ENCODE data around the gene LRRC52.

GRCh38 chr1:165573787-165574186 lies 30.0 kb downstream of the LRRC52 start:
- TF ChIP-seq, protein P1, sequence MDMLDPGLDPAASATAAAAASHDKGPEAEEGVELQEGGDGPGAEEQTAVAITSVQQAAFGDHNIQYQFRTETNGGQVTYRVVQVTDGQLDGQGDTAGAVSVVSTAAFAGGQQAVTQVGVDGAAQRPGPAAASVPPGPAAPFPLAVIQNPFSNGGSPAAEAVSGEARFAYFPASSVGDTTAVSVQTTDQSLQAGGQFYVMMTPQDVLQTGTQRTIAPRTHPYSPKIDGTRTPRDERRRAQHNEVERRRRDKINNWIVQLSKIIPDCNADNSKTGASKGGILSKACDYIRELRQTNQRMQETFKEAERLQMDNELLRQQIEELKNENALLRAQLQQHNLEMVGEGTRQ (IDR thresholded peaks at IDR 0.05; ENCODE audit: borderline replicate concordance, low read depth, low read length): no peak
- TF ChIP-seq, protein P2, sequence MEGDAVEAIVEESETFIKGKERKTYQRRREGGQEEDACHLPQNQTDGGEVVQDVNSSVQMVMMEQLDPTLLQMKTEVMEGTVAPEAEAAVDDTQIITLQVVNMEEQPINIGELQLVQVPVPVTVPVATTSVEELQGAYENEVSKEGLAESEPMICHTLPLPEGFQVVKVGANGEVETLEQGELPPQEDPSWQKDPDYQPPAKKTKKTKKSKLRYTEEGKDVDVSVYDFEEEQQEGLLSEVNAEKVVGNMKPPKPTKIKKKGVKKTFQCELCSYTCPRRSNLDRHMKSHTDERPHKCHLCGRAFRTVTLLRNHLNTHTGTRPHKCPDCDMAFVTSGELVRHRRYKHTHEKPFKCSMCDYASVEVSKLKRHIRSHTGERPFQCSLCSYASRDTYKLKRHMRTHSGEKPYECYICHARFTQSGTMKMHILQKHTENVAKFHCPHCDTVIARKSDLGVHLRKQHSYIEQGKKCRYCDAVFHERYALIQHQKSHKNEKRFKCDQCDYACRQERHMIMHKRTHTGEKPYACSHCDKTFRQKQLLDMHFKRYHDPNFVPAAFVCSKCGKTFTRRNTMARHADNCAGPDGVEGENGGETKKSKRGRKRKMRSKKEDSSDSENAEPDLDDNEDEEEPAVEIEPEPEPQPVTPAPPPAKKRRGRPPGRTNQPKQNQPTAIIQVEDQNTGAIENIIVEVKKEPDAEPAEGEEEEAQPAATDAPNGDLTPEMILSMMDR (IDR thresholded peaks at IDR 0.05): no peak
- TF ChIP-seq YY1 (IDR thresholded peaks at IDR 0.05; ENCODE audit: low read depth): no peak
- TF ChIP-seq GABPA (IDR thresholded peaks at IDR 0.05; ENCODE audit: low read depth): no peak

Data from SK-N-SH (cell line).